GM19238 (cell line): ENCODE data around the gene ZCCHC14.
"Not testable (repeated sequence)": the region's sequence is repeated elsewhere in the genome, so short reads cannot be mapped to it uniquely, and the experiment has no call there.

Experiments used
- DNase-seq: peaks from one replicate; pipeline ENCODE4 v3.0.0; 2011; ENCODE audit warnings: low spot score; ENCODE audit not compliant: insufficient read length

The ZCCHC14 gene

GRCh38 chr16:87481711-87482110, 11.1 kb downstream of the ZCCHC14 start:
- not testable (repeated sequence) for DNase-seq

- DNase-seq: not testable (repeated sequence)
Observed at GRCh38 chr16:87477209-87477981, 15.4 kb downstream of the ZCCHC14 start.

GRCh38 chr16:87474566-87474996, 18.2 kb downstream of the ZCCHC14 start:
- no peak for DNase-seq

- no peak for DNase-seq
Observed at GRCh38 chr16:87474017-87474416, 18.8 kb downstream of the ZCCHC14 start.

GRCh38 chr16:87472935-87473334, 19.9 kb downstream of the ZCCHC14 start:
- no peak for DNase-seq

GRCh38 chr16:87472142-87472778, 20.6 kb downstream of the ZCCHC14 start:
- DNase-seq: no peak

GRCh38 chr16:87471278-87472141, 21.3 kb downstream of the ZCCHC14 start:
- DNase-seq: no peak

GRCh38 chr16:87470332-87470731, 22.5 kb downstream of the ZCCHC14 start:
- DNase-seq: no peak

GRCh38 chr16:87469169-87469568, 23.7 kb downstream of the ZCCHC14 start:
- no peak for DNase-seq

- DNase-seq: no peak
Observed at GRCh38 chr16:87468550-87468949, 24.3 kb downstream of the ZCCHC14 start.

- DNase-seq: no peak
Observed at GRCh38 chr16:87466975-87467501, 25.8 kb downstream of the ZCCHC14 start.

GRCh38 chr16:87465879-87466278, 26.9 kb downstream of the ZCCHC14 start:
- DNase-seq: no peak

GRCh38 chr16:87465306-87465705, 27.5 kb downstream of the ZCCHC14 start:
- no peak for DNase-seq

GRCh38 chr16:87464691-87465300, 28.0 kb downstream of the ZCCHC14 start:
- peak; percentile 24 for DNase-seq

- DNase-seq: peak; percentile 56
Observed at GRCh38 chr16:87463722-87464690, 28.8 kb downstream of the ZCCHC14 start.

- DNase-seq: peak; percentile 26
Observed at GRCh38 chr16:87461466-87461991, 31.3 kb downstream of the ZCCHC14 start.

GRCh38 chr16:87460936-87461335, 31.9 kb downstream of the ZCCHC14 start:
- DNase-seq: no peak

- no peak for DNase-seq
Observed at GRCh38 chr16:87459833-87460232, 33.0 kb downstream of the ZCCHC14 start.

GRCh38 chr16:87459027-87459426, 33.8 kb downstream of the ZCCHC14 start:
- no peak for DNase-seq

GRCh38 chr16:87458424-87458915, 34.4 kb downstream of the ZCCHC14 start:
- no peak for DNase-seq
